ENCODE measurements around the gene FCHSD2.

The FCHSD2 gene

GRCh38 chr11:72972496-72973128 lies 169.5 kb downstream of the FCHSD2 start:
- peaks cover 50% of the 10 kb centered on the region for H3K36me3 Mint-ChIP-seq (ENCODE audit: low read depth)
- DNase-seq (ENCODE audit: low spot score): no peak
- H3K27ac Mint-ChIP-seq: no peak overlapping the region
- peaks cover 59% of the 10 kb centered on the region for H3K4me1 Mint-ChIP-seq (ENCODE audit: low read depth)
- H3K27me3 Mint-ChIP-seq (ENCODE audit: low read depth): no peaks in the 10 kb centered on the region
- H3K9me3 Mint-ChIP-seq: peaks cover 24% of the 10 kb centered on the region
- no peak overlapping the region for H3K4me3 Mint-ChIP-seq

DNA sequence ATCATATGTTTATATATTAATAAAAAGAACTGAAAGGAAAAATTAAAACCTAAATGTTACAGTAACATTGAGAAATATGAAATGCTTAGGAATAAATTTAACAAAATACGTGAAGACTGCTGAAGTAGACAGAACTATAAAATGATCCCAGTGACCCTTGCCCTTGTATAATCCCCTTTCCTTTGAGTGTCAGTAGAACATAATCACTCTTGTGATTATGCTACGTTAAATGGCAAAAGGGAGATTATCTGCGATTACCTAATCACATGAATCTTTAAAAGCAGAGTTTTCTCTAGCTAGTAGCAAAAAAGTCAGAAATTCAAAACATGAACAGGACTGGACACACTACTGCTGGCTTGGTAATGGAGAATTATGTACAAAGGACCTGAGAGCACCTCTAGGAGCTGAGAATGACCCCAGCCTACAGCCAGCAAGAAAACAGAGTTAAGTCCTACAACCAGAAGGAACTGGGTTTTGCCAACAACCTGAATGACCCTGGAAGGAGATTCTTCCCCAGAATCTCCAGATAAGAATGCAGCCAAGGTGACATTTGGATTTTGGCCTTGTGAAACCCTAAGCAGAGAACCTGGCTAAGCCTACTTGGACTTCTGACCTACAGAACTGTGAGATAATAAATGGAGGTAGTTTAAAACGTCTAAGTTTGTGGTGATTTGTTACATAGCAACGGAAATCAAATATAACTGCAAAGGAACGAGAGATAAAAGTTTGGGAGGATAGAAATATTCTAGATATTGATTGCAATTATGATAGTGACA lies 170.7 kb downstream of the FCHSD2 start:
- no peak overlapping the region for H3K27ac Mint-ChIP-seq
- H3K36me3 Mint-ChIP-seq (ENCODE audit: low read depth): peaks cover 42% of the 10 kb centered on the region
- no peak overlapping the region for H3K4me3 Mint-ChIP-seq
- H3K27me3 Mint-ChIP-seq (ENCODE audit: low read depth): no peaks in the 10 kb centered on the region
- peaks cover 61% of the 10 kb centered on the region for H3K4me1 Mint-ChIP-seq (ENCODE audit: low read depth)
- H3K9me3 Mint-ChIP-seq: peaks cover 20% of the 10 kb centered on the region
- no peak for DNase-seq (ENCODE audit: low spot score)

DNA sequence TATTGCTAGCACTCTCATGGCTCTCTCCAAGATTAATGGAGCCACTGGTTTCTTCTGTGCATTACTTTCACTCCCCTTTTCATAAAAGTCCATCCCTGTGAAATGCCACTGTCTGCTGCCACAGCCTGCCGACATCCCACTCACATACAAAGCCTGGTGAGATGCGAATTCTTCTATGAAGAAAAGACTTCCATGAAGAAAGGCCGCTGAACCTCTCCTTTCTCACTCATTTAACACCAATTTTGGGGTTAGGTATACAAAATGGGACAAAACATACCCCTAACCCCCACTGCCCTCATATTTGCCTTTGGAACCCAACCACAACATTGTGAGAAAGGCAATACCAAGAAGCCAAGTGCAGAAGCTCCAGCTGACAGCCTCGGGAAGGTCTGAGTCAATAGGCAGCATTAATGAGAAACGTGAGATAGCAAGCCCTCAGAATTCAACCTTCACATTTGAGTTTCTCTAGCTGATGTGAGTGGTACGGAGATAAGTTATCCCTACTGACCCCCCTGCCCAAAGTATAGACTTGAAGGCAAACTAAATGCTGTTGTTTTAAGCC lies 171.5 kb downstream of the FCHSD2 start:
- H3K27me3 Mint-ChIP-seq (ENCODE audit: low read depth): no peaks in the 10 kb centered on the region
- H3K27ac Mint-ChIP-seq: peak overlapping the region; percentile 77
- peak overlapping the region; percentile 63 for H3K4me3 Mint-ChIP-seq
- peaks cover 39% of the 10 kb centered on the region for H3K36me3 Mint-ChIP-seq (ENCODE audit: low read depth)
- DNase-seq (ENCODE audit: low spot score): peak; percentile 24
- H3K9me3 Mint-ChIP-seq: peaks cover 18% of the 10 kb centered on the region
- peaks cover 57% of the 10 kb centered on the region for H3K4me1 Mint-ChIP-seq (ENCODE audit: low read depth)

DNA sequence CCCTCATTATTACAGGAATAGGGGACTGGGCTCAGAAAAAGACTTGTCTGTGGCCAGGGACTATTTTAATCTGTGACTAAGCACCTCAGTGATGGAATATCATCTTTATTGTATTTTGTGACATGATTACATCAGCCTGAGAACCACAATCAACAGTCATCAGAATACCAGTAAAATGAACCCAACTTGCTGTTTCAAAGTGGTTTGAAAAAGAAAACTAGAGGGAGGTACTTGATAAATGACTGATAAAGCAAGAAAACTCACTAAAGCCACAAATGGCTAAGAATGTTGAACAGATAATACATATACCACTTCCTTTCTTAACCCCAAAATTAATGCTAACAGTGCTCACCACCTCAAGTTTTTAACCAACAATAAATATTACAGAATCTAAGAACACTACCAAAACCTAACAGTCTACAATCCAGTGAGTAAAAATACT lies 172.2 kb downstream of the FCHSD2 start:
- H3K27me3 Mint-ChIP-seq (ENCODE audit: low read depth): no peaks in the 10 kb centered on the region
- H3K36me3 Mint-ChIP-seq (ENCODE audit: low read depth): peaks cover 40% of the 10 kb centered on the region
- H3K4me1 Mint-ChIP-seq (ENCODE audit: low read depth): peaks cover 61% of the 10 kb centered on the region
- peak overlapping the region; percentile 63 for H3K4me3 Mint-ChIP-seq
- peaks cover 15% of the 10 kb centered on the region for H3K9me3 Mint-ChIP-seq
- H3K27ac Mint-ChIP-seq: peak overlapping the region; percentile 76
- peak; percentile 26 for DNase-seq (ENCODE audit: low spot score)

GRCh38 chr11:72968390-72968789 lies 173.7 kb downstream of the FCHSD2 start:
- no peak overlapping the region for H3K27ac Mint-ChIP-seq
- no peaks in the 10 kb centered on the region for H3K27me3 Mint-ChIP-seq (ENCODE audit: low read depth)
- H3K9me3 Mint-ChIP-seq: peaks cover 2% of the 10 kb centered on the region
- peaks cover 56% of the 10 kb centered on the region for H3K4me1 Mint-ChIP-seq (ENCODE audit: low read depth)
- peaks cover 31% of the 10 kb centered on the region for H3K36me3 Mint-ChIP-seq (ENCODE audit: low read depth)
- H3K4me3 Mint-ChIP-seq: no peak overlapping the region
- no peak for DNase-seq (ENCODE audit: low spot score)

- Mint-ChIP-seq H3K36me3 (ENCODE audit: low read depth) (peaks cover 19% of the 10 kb centered on the region), H3K4me1 (ENCODE audit: low read depth) (peaks cover 38% of the 10 kb centered on the region), H3K27me3 (ENCODE audit: low read depth) (no peaks in the 10 kb centered on the region), H3K4me3 (no peak overlapping the region), H3K9me3 (no peaks in the 10 kb centered on the region), H3K27ac (no peak overlapping the region)
- no peak for DNase-seq (ENCODE audit: low spot score)
Observed at GRCh38 chr11:72965672-72966071, 176.4 kb downstream of the FCHSD2 start.

DNA sequence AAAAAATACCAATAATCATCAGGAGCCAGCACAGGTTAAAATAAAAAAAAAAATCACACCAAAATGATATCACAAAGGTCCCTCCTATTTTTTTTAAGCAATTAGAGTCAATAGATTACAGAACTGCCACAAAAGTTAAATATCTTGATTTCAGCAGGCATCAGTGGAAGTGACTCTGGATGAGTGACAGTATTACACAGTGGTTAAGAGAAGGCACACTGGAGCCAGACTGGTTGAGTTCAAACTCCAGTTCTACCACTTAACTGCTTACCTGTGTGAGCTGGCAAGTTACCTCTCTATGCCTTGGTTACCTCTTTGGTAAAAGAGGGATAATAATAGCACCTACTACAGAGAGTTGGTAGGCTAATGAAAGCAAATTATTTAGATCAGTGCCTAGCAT lies 179.4 kb downstream of the FCHSD2 start:
- Mint-ChIP-seq H3K27me3 (ENCODE audit: low read depth) (no peaks in the 10 kb centered on the region), H3K4me3 (no peak overlapping the region), H3K9me3 (no peaks in the 10 kb centered on the region), H3K27ac (no peak overlapping the region), H3K4me1 (ENCODE audit: low read depth) (peaks cover 19% of the 10 kb centered on the region), H3K36me3 (ENCODE audit: low read depth) (peaks cover 13% of the 10 kb centered on the region)
- DNase-seq (ENCODE audit: low spot score): no peak

- no peak for DNase-seq (ENCODE audit: low spot score)
- Mint-ChIP-seq H3K4me1 (ENCODE audit: low read depth) (peaks cover 17% of the 10 kb centered on the region), H3K27ac (no peak overlapping the region), H3K4me3 (no peak overlapping the region), H3K27me3 (ENCODE audit: low read depth) (no peaks in the 10 kb centered on the region), H3K9me3 (no peaks in the 10 kb centered on the region), H3K36me3 (ENCODE audit: low read depth) (peaks cover 16% of the 10 kb centered on the region)
Observed at GRCh38 chr11:72962084-72962483, 180.0 kb downstream of the FCHSD2 start.

- Mint-ChIP-seq H3K36me3 (ENCODE audit: low read depth) (peaks cover 9% of the 10 kb centered on the region), H3K4me1 (ENCODE audit: low read depth) (peaks cover 7% of the 10 kb centered on the region), H3K27me3 (ENCODE audit: low read depth) (no peaks in the 10 kb centered on the region), H3K4me3 (no peak overlapping the region), H3K27ac (no peak overlapping the region), H3K9me3 (no peaks in the 10 kb centered on the region)
- DNase-seq (ENCODE audit: low spot score): no peak
Observed at GRCh38 chr11:72959998-72960731, 182.0 kb downstream of the FCHSD2 start.

DNA sequence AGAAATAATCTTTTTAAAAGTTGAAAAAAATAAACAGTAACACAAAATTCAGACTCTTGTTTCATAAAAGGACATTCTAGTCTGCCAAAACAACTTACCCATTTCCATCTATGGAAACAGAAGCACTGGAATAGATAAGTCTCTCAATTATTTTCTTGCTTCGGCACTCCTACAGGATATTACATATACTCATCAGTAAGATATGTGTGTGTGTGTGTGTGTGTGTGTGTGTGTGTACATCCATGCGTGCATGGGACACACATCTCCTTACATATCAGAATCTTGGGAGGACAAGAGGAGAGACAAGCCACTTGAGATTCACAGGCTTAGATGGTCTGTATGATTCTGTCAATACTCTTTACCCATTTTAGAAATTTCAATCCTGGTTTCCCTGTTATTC lies 183.3 kb downstream of the FCHSD2 start:
- DNase-seq (ENCODE audit: low spot score): no peak
- H3K36me3 Mint-ChIP-seq (ENCODE audit: low read depth): peaks cover 7% of the 10 kb centered on the region
- no peaks in the 10 kb centered on the region for H3K4me1 Mint-ChIP-seq (ENCODE audit: low read depth)
- H3K4me3 Mint-ChIP-seq: no peak overlapping the region
- no peak overlapping the region for H3K27ac Mint-ChIP-seq
- no peaks in the 10 kb centered on the region for H3K27me3 Mint-ChIP-seq (ENCODE audit: low read depth)
- no peaks in the 10 kb centered on the region for H3K9me3 Mint-ChIP-seq

GRCh38 chr11:72955466-72955865 lies 186.7 kb downstream of the FCHSD2 start:
- no peaks in the 10 kb centered on the region for H3K4me1 Mint-ChIP-seq (ENCODE audit: low read depth)
- H3K27ac Mint-ChIP-seq: no peak overlapping the region
- no peaks in the 10 kb centered on the region for H3K27me3 Mint-ChIP-seq (ENCODE audit: low read depth)
- no peak overlapping the region for H3K4me3 Mint-ChIP-seq
- no peaks in the 10 kb centered on the region for H3K9me3 Mint-ChIP-seq
- DNase-seq (ENCODE audit: low spot score): no peak
- H3K36me3 Mint-ChIP-seq (ENCODE audit: low read depth): peaks cover 7% of the 10 kb centered on the region

- H3K9me3 Mint-ChIP-seq: no peaks in the 10 kb centered on the region
- no peak for DNase-seq (ENCODE audit: low spot score)
- no peak overlapping the region for H3K27ac Mint-ChIP-seq
- no peak overlapping the region for H3K4me3 Mint-ChIP-seq
- H3K27me3 Mint-ChIP-seq (ENCODE audit: low read depth): no peaks in the 10 kb centered on the region
- peaks cover 7% of the 10 kb centered on the region for H3K36me3 Mint-ChIP-seq (ENCODE audit: low read depth)
- no peaks in the 10 kb centered on the region for H3K4me1 Mint-ChIP-seq (ENCODE audit: low read depth)
Observed at GRCh38 chr11:72954860-72955259, 187.3 kb downstream of the FCHSD2 start.

DNA sequence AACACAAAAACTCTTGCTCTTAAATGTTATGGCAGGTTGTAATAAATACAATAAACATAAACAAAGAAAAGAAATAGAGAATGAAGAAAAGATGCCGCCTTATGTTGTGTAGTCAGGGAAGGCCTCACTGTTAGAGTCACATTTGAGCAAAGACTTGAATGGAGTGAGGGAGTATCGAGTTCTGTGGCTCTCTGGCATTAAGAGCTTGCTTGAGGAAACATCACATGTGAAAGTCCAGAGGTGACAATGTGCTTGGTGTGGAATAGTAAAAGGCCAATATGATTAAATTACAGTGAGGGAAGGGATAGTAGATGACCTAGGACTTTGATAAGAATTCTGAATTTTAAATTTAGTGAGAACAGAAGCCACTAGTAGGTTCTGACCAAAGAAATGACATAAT lies 188.5 kb downstream of the FCHSD2 start:
- H3K27me3 Mint-ChIP-seq (ENCODE audit: low read depth): no peaks in the 10 kb centered on the region
- no peak for DNase-seq (ENCODE audit: low spot score)
- H3K36me3 Mint-ChIP-seq (ENCODE audit: low read depth): peaks cover 11% of the 10 kb centered on the region
- no peak overlapping the region for H3K4me3 Mint-ChIP-seq
- no peaks in the 10 kb centered on the region for H3K9me3 Mint-ChIP-seq
- no peak overlapping the region for H3K27ac Mint-ChIP-seq
- H3K4me1 Mint-ChIP-seq (ENCODE audit: low read depth): no peaks in the 10 kb centered on the region

DNA sequence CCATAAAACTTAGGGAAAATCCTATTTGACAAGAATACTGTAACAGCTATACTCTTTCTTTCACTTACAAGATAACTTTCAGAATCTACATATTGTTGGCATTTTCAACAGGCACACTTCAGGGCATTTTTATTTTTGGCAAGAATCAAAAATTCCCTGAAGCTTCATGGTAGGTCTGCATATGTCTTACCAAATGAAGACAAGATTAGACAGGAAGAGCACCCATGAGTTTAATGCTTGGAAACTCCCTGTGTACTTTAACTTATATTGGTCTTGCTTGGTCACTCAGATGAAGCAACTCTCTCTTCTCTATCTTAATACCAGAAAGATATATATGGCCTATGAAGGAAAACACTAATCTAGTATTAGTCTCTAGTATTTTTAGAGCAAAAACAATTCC lies 190.2 kb downstream of the FCHSD2 start:
- Mint-ChIP-seq H3K27ac (no peak overlapping the region), H3K4me3 (no peak overlapping the region)

More for the DNA sequence above, 190.2 kb downstream of the FCHSD2 start:
- H3K27me3 Mint-ChIP-seq (ENCODE audit: low read depth): no peaks in the 10 kb centered on the region
- H3K36me3 Mint-ChIP-seq (ENCODE audit: low read depth): peaks cover 6% of the 10 kb centered on the region
- no peak for DNase-seq (ENCODE audit: low spot score)
- no peaks in the 10 kb centered on the region for H3K9me3 Mint-ChIP-seq
- no peaks in the 10 kb centered on the region for H3K4me1 Mint-ChIP-seq (ENCODE audit: low read depth)

Data from T-helper 2 cell treated with Interferon-gamma antibody and Interleukin-4, amounts not matched to agents 5 μg/mL and 100 μg/mL, for 36 hours (primary cell).